ACHN (cell line): Measurements from ENCODE around the gene SCYL2.
A peak's percentile ranks its signal among the peaks of the same experiment; 100 is the strongest.
"Not testable (repeated sequence)": the region's sequence is repeated elsewhere in the genome, so short reads cannot be mapped to it uniquely, and the experiment has no call there.

Experiments
- DNase-seq: peaks from one replicate; pipeline ENCODE4 v3.0.0-alpha.2; 2015
- in situ Hi-C: cut with HindIII; loops from 2 replicates; pipeline ENCODE4 v1.10.0; 2017; ENCODE audit warnings: low sequenced_read_pairs, low pct_ligation_motif_present, low pct_unique_long_range_greater_than_20kb

The SCYL2 gene, protein sequence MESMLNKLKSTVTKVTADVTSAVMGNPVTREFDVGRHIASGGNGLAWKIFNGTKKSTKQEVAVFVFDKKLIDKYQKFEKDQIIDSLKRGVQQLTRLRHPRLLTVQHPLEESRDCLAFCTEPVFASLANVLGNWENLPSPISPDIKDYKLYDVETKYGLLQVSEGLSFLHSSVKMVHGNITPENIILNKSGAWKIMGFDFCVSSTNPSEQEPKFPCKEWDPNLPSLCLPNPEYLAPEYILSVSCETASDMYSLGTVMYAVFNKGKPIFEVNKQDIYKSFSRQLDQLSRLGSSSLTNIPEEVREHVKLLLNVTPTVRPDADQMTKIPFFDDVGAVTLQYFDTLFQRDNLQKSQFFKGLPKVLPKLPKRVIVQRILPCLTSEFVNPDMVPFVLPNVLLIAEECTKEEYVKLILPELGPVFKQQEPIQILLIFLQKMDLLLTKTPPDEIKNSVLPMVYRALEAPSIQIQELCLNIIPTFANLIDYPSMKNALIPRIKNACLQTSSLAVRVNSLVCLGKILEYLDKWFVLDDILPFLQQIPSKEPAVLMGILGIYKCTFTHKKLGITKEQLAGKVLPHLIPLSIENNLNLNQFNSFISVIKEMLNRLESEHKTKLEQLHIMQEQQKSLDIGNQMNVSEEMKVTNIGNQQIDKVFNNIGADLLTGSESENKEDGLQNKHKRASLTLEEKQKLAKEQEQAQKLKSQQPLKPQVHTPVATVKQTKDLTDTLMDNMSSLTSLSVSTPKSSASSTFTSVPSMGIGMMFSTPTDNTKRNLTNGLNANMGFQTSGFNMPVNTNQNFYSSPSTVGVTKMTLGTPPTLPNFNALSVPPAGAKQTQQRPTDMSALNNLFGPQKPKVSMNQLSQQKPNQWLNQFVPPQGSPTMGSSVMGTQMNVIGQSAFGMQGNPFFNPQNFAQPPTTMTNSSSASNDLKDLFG

DNA sequence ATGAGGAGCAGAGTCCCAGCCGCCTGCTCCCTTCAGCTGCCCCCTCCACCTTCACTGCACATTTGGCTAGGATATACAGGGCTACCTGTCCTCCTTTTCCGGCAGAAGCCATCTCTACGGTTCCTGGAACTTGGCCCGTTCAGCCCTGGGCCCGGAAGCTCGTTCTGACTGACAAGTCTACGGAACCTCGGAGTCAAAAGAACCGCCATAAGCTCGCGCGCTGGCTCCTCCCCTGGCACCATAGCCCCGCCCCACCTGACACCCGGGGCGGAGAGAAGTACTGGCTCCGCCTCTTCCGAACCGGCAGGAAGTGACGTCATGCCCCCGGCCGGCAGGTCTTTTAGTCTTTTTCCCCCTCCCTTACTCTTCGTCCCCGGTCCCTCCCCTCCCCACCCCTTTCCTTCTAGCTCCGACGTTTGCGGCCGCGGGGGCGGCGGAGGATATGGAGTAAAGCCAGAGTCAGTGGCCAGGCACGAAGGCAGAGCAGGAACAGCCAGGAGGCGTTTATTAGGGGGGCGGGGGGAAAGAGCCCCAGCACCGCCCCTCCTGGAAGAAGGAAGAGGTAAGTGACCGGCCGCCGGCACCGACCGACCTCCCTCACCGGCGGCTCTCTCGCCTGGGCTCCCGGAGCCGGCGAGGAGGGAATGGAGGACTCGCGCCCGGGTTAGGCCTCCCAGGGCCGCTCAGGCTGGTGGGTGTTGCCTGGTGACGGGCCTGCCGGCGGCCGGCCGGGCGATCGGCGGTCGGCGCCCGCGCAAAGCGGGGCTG, at the start of gene SCYL2, which contains the start of gene DEPDC4:
SCYL2 (plus strand) TSS at position 343 of the 768 bp plus-strand sequence. CDS start 15,794 bp downstream, outside the sequence.
DEPDC4 (minus strand) TSS at position 245 of the 768 bp plus-strand sequence; CDS start at position 242, 3 bp downstream.
- peak; percentile 100 for DNase-seq
- in situ Hi-C loops = no loop called here

DNA sequence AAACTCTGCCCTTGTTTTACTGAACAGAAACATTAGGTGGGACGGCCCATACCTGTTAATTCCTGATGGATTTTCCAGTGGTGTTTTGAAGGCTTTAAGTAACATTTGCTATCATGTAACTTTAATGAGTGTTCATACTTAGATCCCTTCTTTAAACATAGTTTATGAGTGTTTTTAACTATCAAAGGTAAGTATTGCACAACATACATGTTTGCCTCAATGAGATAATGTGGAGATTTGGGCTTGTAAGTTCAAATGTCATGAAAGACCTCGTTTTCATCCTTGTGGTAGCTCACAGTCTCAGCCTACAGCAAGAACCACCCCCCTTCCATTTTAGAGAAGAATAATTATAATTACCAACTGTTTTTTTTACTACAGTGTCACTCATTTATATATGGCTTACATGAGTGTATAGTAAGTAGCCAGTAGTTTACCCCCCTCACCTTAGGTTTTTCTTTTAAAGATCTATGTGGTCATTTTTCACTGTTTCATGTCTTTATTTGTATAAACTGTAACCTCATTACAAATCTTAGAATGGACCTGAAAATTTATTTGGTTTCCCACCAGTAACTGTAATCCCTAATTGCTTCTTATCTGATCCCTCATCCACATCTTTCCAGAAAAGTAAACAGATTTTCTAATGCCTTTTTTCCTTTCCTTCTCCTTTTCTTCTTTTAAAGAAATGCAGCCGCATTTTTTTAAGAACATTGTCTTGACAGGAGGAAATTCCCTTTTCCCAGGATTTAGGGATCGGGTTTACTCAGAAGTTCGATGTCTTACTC, 47.5 kb upstream of the SCYL2 start:
- in situ Hi-C loops = no loop called here

DNA sequence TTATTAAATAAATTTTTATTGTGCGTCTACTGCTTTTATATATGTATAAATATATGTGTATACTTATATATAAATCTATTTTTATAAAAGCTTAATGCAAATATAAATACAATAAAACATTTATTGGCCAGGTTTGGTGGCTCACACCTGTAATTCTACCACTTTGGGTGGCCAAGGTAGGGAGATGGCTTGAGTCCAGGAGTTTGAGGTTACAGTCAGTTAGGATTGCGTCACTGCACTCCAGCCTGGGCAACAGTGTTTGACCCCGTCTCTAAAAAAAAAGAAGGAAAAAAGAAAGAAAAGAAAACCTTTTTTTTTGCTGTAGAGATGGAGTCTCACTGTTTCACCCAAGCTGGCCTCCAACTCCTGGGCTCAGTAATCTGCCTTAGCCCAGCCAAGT, 45.5 kb upstream of the SCYL2 start:
- in situ Hi-C loops = no loop called here
- no peak for DNase-seq

More for the DNA sequence above, 47.5 kb upstream of the SCYL2 start:
- DNase-seq = no peak

DNA sequence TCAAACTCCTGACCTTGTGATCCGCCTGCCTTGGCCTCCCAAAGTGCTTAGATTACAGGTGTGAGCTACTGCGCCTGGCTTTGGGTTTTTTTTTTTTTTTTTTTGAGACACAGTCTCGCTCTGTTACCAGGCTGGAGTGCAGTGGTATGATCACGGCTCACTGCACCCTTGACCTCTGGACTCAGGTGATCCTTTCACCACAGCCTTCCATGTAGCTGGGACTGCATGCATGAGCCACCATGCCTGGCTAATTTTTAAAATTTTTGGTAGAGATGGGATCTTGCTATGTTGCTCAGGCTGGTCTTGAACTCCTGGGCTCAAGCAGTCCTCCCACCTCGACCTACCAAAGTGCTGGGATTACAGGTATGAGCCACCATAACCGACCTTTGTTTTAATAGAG, 44.8 kb upstream of the SCYL2 start:
- in situ Hi-C loops, DNase-seq: not testable (repeated sequence)

DNA sequence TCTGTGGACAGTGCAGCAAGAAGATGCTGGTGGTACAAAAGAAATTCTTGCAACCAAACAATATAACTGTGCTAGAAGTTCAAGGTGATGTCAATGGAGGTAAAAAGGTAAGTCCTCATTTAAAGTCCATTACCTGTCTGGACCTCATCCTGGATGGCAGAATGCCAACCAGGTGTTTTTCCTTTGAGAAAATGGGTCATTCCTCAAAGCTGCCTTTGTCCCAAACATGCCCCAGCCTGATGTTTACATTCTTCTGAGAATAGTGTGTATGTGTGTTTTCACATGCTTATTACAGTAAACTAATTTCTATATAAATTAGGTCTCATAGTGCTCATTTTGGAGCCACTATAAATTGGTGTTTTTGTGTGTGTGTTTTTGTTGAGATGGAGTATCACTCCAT, 41.5 kb upstream of the SCYL2 start:
- in situ Hi-C loops = no loop called here
- no peak for DNase-seq

GRCh38 chr12:100229036-100229635, 37.8 kb upstream of the SCYL2 start:
- in situ Hi-C loops = no loop called here

GRCh38 chr12:100229876-100230275, 37.1 kb upstream of the SCYL2 start:
- in situ Hi-C loops = no loop called here
- no peak for DNase-seq

More at GRCh38 chr12:100229036-100229635, 37.8 kb upstream of the SCYL2 start:
- DNase-seq = peak; percentile 40

GRCh38 chr12:100231873-100232272, 35.1 kb upstream of the SCYL2 start:
- in situ Hi-C loops, DNase-seq: not testable (repeated sequence)

DNA sequence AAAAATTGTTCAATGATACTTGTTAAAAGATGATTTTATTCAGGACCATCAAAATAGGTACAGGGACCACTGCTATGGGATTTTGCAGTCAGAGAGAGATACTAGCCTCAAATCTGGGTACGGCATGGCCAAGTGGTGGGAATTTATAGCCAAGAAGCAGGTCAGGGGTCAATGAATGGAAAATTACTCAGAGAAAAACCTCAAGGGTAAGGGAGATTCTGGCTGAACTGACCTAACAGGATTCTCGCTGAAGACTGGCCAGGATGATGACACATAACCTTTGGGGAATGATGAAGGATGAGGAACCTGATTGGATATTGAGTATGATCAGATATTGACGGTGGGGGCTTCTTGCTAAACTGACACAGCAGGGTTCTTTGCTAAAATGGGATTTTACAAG, 32.8 kb upstream of the SCYL2 start:
- peak; percentile 24 for DNase-seq
- in situ Hi-C loops = no loop called here

GRCh38 chr12:100234591-100235304, 32.2 kb upstream of the SCYL2 start:
- in situ Hi-C loops = no loop called here
- peak; percentile 73 for DNase-seq

DNA sequence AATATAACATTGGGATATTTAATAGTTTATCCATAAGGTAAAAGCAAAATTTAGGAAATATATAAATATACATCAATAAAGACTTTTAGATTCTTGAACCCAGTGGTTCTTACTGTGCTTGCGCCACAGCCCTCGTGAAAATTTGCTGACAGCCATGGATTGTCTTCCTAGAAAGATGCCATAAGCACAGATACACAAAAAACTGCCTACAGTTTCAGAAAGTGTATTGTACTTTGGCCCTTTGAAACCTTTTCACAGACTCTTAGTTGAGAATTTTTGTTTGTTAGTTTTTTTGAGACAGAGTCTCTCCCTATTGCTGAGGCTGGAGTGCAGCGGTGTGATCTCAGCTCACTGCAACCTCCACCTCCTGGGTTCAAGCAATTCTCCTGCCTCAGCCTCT, 28.2 kb upstream of the SCYL2 start:
- in situ Hi-C loops = no loop called here
- no peak for DNase-seq

DNA sequence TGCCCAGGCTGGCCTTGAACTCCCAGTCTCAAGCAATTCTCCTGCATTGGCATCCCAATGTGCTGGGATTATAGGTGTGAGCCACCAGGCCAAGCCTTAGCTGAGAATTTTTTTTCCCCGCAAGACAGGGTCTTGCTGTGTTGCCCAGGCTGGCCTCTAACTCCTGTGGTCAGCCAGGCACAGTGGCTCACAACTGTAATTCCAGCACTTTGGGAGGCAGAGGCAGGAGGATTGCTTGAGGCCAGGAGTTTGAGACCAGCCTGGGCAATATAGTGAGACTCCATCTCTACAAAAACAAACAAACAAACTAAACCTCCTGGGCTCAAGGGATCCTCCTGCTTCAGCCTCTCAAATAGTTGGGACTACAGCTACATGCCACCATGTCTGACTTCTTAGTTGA, 27.4 kb upstream of the SCYL2 start:
- in situ Hi-C loops = no loop called here
- DNase-seq = no peak

GRCh38 chr12:100243137-100243536, 23.8 kb upstream of the SCYL2 start:
- in situ Hi-C loops = no loop called here
- DNase-seq = no peak

GRCh38 chr12:100247765-100248164, 19.2 kb upstream of the SCYL2 start:
- DNase-seq = no peak
- in situ Hi-C loops = no loop called here

GRCh38 chr12:100248886-100249285, 18.1 kb upstream of the SCYL2 start:
- no peak for DNase-seq
- in situ Hi-C loops = no loop called here

DNA sequence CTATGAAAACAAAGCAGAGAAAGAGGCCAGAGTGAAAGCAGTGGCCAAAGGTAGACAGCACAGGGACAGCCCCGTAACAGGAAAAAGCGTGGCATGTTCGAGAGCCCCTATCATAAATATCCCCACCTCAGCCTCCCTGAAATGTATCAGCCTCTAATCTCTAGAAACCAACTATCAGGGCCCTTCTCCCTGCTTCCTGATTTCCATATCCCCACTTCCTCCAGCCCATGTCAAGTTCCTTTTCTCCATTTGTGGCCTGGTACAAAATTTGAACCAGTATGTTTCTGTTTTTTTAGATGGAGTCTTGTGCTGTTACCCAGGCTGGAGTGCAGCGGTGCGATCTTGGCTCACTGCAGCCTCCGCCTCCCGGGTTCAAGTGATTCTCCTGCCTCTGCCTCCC, 17.0 kb upstream of the SCYL2 start:
- DNase-seq = no peak
- in situ Hi-C loops = no loop called here

- DNase-seq = peak; percentile 95
- in situ Hi-C loops = no loop called here
Observed at GRCh38 chr12:100251917-100252316, 15.1 kb upstream of the SCYL2 start.
